LHCN-M2 (cell line): ENCODE measurements around the gene ADGRE1. TPM values are rescaled to one million over a fixed set of nuclear protein-coding genes. Genes with fewer than 3 reads are reported as not detected.

Experiments
- DNase-seq: peaks from one replicate; pipeline ENCODE4 v3.0.0-alpha.2; 2012; ENCODE audit warnings: low read depth
- total RNA-seq: library from RNA; depleted of rRNA; stranded (reverse); fragments of >200 nt; gene quantifications from 2 replicates; pipeline ENCODE4 v1.2.3, GENCODE V29; 2014; rRNA removed

Gene ADGRE1
- total RNA-seq, 1 experiment from 2014 or later, result not detected

- no peak for DNase-seq
Measured at GRCh38 chr19:6956573-6956972, 69.2 kb downstream of the ADGRE1 start.

GRCh38 chr19:6958791-6959190 is 71.4 kb downstream of the ADGRE1 start:
- DNase-seq, result no peak

GRCh38 chr19:6963244-6963852 is 76.0 kb downstream of the ADGRE1 start:
- DNase-seq, result no peak

- DNase-seq, result no peak
Measured at GRCh38 chr19:6963937-6964336, 76.6 kb downstream of the ADGRE1 start.

- DNase-seq, result no peak
Measured at GRCh38 chr19:6967967-6968366, 80.6 kb downstream of the ADGRE1 start.

- DNase-seq, result no peak
Measured at GRCh38 chr19:6969490-6969889, 82.1 kb downstream of the ADGRE1 start.

GRCh38 chr19:6970021-6970420 is 82.6 kb downstream of the ADGRE1 start:
- no peak for DNase-seq

GRCh38 chr19:6970443-6970842 is 83.1 kb downstream of the ADGRE1 start:
- peak; percentile 5 for DNase-seq

- DNase-seq, result peak; percentile 1
Measured at GRCh38 chr19:6971366-6971765, 84.0 kb downstream of the ADGRE1 start.

GRCh38 chr19:6976197-6976596 is 88.8 kb downstream of the ADGRE1 start:
- DNase-seq, result no peak

GRCh38 chr19:6979399-6979798 is 92.0 kb downstream of the ADGRE1 start:
- no peak for DNase-seq

- DNase-seq, result no peak
Measured at GRCh38 chr19:6983448-6983847, 96.1 kb downstream of the ADGRE1 start.

GRCh38 chr19:6987850-6988249 is 100.5 kb downstream of the ADGRE1 start:
- no peak for DNase-seq

- no peak for DNase-seq
Measured at GRCh38 chr19:6988257-6988656, 100.9 kb downstream of the ADGRE1 start.

Other genes starting within 250 kb of the ADGRE1 start
- gene TNFSF14, start 217.4 kb upstream of the ADGRE1 start, total RNA-seq, result not detected in 2 replicates
- gene C3, start 166.9 kb upstream of the ADGRE1 start, total RNA-seq, result 0.71 and 1.1 TPM in 2 replicates
- 47.6 and 55.9 TPM in 2 replicates for gene GPR108, start 150.0 kb upstream of the ADGRE1 start, total RNA-seq
- gene TRIP10, start 147.9 kb upstream of the ADGRE1 start, total RNA-seq, result 45.6 and 49.1 TPM in 2 replicates
- gene SH2D3A, start 120.1 kb upstream of the ADGRE1 start, total RNA-seq, result not detected in 2 replicates
- gene VAV1, start 114.9 kb upstream of the ADGRE1 start, total RNA-seq, result not detected in 2 replicates
- gene MBD3L2B, start 133.9 kb downstream of the ADGRE1 start, total RNA-seq, result not detected in 2 replicates
- not detected in 2 replicates for gene MBD3L5, start 143.0 kb downstream of the ADGRE1 start, total RNA-seq
- gene MBD3L4, start 152.6 kb downstream of the ADGRE1 start, total RNA-seq, result not detected in 2 replicates
- gene MBD3L2, start 161.7 kb downstream of the ADGRE1 start, total RNA-seq, result not detected in 2 replicates
- gene MBD3L3, start 171.1 kb downstream of the ADGRE1 start, total RNA-seq, result not detected in 2 replicates
- 8.1 and 9.5 TPM in 2 replicates for gene ZNF557, start 182.1 kb downstream of the ADGRE1 start, total RNA-seq